PFSK-1 (cell line): ENCODE measurements around the gene DGKB.

ENCODE experiments used
- POLR2AphosphoS5 ChIP-seq: IDR thresholded peaks from 2 replicates; pipeline ENCODE4 v1.6.1; 2012; ENCODE audit warnings: low read depth, mild to moderate bottlenecking, control low read depth, low read length, moderate library complexity
- TAF1 ChIP-seq: IDR thresholded peaks from 2 replicates; pipeline ENCODE4 v1.6.1; 2012; ENCODE audit warnings: low read length, control low read depth, borderline replicate concordance; ENCODE audit not compliant: insufficient read depth

- TF ChIP-seq POLR2AphosphoS5 (no peak), TAF1 (no peak)
Measured at GRCh38 chr7:14196555-14196954, 706.0 kb downstream of the DGKB start.
